ENCODE measurements around the gene C17orf114.
A peak's percentile ranks its signal among the peaks of the same experiment; 100 is the strongest.

C17orf114 gene

DNA sequence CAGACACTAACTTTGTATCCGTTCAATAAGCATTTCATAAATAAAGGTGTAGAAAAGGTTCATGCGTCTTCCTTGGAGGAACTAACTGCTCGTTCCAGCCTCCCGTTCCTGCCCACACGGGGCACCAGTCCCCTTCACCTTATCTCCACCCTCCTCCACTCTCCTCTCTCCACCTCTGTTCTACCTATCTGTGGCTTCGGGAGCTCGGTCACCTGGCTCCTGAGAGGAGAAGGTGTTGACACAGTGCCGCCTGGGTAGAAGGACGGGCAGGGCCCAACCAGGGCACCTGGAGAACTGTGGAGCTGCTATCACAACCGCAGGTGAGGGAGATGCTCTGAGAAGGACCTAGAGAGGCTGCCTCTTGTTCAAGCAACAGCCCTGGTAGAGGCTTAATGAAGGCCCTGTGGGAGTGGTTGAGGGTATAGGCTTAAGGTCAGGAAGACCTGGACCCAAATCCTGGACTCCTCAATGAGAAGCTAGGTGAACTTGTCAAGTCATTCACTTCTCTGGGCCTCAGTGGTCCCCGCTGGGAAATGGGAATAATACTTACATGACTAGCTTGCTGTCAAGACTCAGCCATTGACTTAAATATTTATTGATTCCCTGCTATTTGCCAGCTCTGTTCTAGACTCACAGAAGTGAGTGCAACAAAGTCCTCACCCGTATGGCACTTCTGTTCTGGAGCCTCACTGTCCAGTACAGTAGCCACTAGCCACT, 21.4 kb upstream of the C17orf114 start:
- DNase-seq (ENCODE audit: low read depth, low spot score) = no peak

DNA sequence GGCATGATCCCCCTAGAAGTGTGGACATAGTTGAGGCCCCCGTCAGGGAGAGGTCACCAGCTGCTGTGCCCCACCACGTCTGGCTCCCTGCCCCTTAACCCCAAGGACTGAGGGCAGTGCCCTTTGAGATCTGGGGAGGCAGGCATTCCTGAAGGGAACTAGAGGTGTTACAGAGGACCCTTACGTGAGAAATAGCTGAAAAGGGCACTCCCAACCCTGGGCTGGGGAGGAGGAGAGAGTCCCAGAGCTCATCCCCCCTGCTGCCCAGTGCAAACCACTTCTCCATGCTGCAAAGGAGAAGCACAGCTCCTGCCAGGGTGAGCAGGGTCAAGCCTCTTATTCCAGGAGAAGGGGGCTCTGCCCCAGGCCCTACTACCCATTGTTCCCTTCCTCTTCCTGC, 20.7 kb upstream of the C17orf114 start:
- DNase-seq (ENCODE audit: low read depth, low spot score) = no peak

DNA sequence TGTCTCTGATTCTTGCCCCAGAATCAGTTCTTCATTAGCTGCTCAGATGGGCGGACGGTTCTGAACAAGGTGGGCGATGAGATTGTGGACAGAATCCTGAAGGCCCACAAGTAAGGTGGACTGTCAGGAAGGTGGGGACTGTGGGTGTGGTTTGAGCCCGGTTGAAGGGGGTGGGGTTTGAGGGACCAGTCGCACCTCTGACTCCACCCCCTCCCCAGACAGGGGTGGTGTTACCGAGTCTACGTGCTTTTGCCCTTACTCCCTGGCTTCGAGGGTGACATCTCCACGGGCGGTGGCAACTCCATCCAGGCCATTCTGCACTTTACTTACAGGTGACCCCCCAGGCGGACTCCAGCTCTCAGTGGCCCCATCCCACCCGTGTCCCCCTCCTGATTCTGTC, 16.1 kb upstream of the C17orf114 start:
- DNase-seq (ENCODE audit: low read depth, low spot score) = no peak

DNA sequence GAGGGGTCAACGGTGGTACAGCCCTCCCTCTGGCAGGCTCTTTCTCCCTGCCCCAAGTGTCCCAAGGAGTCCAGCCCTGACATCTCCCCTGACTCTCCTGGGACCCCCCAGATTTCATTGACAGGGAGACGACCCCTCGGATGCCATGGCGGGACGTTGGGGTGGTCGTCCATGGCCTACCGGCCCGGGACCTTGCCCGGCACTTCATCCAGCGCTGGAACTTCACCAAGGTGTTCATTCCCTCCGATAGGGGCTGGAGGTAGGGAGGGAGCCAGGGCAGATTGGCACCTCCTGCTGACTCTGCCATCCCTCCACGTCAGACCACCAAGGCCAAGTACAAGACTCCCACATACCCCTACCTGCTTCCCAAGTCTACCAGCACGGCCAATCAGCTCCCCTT, 14.7 kb upstream of the C17orf114 start:
- no peak for DNase-seq (ENCODE audit: low read depth, low spot score)

DNA sequence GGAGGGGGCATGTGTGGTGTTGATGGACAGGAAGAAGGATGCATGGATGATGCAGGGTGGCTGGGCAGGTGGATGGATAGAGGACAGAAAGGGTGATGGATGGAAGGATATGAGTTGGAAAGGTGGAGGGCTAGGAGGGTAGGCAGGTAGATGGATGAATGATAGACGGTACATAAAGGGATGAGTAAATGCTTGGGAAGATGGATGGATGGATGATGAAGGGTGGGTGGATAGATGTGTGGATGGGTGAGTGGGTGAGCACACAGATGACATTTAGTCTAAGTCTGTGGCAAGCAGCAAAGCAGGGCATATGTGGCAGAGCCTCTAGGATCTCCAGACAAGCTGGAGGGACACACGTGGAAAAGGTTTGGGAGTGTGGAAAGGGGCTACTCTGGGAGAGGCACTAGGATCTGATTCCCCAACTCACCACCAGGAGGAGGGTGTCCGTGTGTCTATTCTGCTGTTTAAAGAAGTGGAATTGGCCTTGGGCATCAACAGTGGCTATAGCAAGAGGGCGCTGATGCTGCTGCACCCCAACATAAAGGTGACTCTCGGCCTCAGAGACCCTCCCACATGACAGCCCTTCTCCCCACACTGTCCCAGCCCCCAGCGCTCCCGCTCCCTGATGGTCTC, 13.0 kb upstream of the C17orf114 start:
- no peak for DNase-seq (ENCODE audit: low read depth, low spot score)

DNA sequence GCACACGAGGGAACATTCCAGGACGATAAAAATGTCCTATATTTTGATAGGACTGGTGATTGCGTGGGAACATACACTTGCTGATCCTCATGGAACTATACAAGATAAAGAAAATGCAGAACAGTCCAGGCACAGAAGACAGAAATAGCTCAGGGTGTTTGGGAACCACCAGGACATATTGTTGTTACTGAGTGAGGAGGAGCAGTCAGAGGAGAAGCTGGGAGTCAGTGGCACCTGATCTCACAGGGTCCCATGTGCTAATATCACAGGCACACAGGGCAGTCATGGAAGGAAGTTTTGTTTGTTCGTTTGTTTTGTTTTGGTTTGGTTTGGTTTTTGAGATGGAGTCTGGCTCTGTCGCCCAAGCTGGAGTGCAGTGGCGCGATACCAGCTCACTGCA, 10.6 kb upstream of the C17orf114 start:
- no peak for DNase-seq (ENCODE audit: low read depth, low spot score)

DNA sequence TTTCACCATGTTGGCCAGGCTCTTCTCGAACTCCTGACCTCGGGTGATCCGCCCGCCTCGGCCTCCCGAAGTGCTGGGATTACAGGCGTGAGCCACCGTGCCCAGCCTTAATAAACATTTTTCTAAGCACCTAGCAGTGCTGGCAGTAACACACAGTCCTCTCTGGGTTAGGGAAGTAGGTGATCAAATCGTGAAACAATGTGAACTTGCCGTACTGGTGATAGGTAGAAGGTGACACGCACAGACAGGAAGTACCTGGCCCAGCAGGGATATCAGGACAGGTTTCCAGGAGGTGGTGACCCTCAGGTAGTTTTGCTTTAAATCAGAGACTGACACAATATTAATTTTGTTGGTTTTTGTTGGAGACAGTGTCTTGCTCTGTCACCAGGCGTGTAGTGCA, 9.3 kb upstream of the C17orf114 start:
- DNase-seq (ENCODE audit: low read depth, low spot score) = no peak

DNA sequence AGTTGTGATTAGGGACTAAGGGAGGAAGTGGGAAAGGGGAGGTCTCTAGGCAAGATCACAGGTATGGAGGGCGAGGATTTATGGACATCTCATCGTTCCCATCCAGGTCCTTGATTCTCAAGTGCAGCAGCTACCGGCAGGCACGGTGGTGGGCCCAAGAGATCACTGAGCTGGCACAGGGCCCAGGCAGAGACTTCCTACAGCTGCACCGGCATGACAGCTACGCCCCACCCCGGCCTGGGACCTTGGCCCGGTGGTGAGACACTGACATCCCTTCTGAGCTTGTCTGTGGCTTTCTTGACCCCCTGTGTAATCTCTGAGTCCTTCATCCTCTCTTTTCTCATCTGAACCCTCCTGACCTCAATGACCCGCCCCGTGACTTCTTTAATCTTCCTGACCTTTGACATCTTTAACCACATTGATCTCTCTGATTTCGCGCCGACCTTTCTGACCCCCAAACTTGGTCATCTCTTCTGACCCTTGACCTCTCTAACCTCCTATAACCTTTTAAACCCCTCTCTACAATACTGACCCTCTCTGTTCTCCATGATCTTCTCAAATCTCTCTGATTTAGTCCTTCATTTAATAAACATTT, 8.7 kb upstream of the C17orf114 start:
- no peak for DNase-seq (ENCODE audit: low read depth, low spot score)

DNA sequence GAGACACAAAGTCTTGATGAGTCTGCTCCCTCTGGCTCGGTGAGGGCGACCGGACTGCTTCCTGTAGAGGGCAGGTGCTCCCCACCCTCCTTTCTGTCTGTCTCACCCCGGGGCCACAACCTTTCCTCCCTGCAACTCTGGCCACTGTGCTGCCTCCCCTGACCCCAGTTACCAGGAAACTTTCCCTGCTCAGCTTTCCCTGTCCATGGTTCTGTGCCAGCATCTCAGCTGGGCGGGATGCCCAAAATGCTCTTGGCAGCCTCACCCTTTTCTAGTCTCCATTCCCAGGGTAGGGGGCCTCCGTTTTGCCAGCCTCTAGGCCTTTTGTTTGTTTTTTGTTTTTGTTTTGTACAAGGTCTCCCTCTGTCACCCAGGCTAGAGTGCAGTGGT, 6.2 kb upstream of the C17orf114 start:
- DNase-seq (ENCODE audit: low read depth, low spot score) = no peak

DNA sequence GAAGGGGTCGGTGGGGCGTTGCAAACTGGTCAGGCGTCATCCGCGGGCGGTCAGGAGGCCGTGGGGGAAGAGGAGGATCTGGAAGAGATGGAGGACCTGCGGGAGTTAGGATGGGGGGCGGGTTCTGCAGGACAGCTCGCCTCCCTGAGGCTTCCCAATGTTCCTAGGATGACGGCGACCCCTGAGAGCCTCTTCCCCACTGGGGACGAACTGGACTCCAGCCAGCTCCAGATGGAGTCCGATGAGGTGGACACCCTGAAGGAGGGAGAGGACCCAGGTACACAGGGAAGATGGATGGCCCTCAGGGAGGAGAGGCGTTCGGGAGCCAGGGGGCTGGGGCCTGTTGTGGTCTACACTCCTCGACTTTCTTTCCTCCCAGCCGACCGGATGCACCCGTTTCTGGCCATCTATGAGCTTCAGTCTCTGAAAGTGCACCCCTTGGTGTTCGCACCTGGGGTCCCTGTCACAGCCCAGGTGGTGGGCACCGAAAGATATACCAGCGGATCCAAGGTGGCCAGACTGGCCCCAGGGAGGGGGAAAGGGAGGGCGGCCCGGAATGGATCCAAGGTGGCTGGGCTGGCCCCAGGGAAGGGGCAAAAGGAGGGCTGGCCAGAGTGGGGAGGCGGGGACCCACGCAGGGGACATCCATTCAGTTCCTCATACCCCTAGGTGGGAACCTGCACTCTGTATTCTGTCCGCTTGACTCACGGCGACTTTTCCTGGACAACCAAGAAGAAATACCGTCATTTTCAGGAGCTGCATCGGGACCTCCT, 5.7 kb upstream of the C17orf114 start:
- no peak for DNase-seq (ENCODE audit: low read depth, low spot score)

DNA sequence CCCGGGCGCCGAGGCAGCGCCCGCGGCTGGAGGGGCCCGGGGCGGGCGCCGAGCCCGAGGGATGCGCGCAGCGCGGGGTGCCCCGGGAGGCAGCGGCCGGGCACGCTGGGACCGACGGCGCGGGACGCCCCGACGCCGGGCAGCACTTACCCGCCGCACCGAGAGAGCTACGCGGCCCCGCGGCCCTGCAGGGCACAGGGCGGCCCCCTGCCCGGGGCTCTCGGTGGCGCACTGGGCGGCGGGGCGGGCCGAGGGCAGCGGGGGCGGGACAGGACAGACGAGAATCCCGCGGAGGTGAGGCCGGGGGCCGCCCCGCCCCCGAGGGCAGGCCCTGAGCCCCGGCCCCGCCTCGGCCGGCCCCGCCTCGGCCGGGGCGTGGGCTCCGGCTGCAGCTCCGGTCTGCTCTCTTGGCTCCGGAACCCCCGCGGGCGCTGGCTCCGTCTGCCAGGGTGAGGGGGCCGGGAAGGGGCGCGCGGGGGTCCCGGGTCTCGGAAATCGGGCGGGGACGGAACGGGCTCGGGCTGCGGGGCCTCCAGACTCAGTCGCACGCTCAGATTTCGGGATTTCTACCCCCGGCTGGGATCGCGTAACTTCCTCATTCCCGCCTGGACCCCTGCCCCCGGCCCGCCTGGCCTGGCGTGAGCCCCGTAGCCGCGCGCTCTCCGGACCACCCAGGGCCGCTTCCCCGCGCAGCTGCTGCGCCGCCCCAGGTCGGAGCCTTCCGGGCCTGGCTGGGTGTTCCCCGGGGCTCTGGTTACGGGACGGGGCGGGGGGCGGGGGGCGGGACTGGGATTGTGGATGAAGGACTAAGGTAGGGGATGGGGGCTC, 4.9 kb upstream of the C17orf114 start, which contains the start of gene PLD2:
PLD2 (plus strand) TSS at position 376 of the 828 bp plus-strand sequence. CDS start 621 bp downstream, outside the sequence.
- DNase-seq (ENCODE audit: low read depth, low spot score) = no peak

DNA sequence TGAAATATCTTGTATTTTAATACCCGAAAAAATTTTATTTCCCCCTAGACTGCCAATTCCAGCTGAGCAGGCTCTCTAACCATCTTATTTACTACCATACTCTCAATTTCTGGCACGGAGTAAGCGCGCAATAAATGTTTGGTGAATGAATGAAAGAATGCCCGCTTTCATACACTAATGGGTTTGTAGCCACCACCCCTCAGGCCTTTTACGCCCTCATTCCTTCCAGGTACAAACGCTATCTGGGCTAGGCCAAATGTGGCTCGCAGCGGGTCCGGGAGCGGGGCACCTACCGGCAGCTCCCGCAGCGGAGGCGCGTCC, 4.3 kb upstream of the C17orf114 start:
- DNase-seq (ENCODE audit: low read depth, low spot score) = no peak

DNA sequence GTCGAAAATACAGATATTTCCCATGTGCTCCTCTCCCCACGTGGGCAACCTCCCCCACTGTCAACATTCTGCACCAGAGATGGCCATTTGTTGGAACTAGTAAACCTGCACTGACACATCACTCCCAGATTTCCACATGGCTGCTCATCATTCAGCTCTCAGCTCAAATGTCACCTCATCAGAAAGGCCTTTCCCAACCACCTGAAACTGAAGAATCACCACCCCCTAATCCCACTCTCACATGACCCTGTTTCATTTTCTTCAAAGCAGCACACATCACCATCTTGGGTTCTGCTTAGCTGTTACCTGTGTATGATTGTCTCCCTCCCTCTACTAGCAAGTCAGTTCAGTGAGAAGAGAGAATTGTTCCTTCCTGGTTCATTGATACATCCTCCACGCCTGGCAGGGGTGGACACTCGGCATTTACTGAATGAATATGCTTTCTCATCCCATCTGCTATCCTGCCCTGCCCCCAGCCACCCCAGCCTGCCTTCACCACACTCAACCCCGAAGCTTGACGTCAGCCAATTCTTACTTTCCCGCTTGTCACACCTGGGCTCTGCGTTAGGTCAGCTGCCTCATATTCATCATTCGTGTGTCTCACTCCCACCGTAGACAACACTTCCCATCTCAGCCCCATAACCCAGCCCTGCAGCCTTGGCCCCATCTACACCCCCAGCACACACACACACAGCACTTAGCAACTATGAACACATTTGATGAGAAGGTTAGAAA, 1.5 kb downstream of the C17orf114 start:
- no peak for DNase-seq (ENCODE audit: low read depth, low spot score)

DNA sequence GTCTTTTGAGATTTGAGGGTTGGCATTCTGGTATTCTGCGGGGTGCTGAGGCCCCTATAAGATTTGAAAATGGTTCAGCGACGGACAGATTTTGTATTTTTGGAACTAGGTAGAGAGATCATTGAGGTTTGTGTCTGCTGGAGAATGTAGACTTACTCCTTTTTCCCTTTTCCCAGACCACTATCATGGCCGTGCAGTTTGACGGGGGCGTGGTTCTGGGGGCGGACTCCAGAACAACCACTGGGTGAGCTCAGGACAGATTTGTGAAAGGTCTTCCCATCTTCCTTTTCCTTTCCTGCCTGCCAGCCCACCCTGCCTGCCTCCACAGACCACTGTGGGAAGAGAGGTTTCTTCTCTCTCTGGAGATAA, 5.6 kb downstream of the C17orf114 start:
- DNase-seq (ENCODE audit: low read depth, low spot score) = no peak

DNA sequence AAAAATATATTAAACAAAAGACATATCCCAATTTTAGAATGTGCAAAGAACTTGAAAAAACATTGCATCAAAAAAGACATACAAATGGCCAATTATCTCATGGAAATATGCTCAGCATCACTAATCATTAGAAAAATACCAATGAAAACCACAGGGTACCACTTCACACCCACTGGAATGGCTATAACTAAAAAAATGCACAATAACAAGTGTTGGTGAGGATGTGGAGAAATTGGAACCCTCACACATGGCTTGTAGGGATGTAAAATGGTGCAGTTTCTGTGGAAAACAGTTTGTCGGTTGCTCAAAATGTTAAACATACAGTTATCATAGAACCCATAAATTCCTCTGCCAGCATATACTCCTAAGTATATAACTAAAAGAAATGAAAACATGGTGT, 7.0 kb downstream of the C17orf114 start:
- no peak for DNase-seq (ENCODE audit: low read depth, low spot score)

DNA sequence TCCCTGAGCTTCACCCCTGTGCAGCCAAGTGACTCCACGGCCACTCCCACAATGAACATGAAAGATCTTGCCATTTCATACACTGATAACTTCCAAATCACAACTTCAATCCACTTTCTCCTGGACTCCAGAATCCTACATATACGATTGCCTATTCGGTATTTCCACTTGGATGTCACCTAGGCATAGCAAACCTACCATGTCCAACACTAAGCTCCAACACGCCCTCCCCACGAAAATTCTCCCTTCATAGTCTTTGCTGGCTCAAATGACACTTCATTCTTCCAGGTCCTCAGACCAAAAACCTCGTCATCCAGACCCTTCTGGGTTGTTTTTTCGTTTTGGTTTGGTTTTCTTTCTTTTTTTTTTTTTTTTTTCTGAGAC, 11.4 kb downstream of the C17orf114 start:
- DNase-seq (ENCODE audit: low read depth, low spot score) = no peak

DNA sequence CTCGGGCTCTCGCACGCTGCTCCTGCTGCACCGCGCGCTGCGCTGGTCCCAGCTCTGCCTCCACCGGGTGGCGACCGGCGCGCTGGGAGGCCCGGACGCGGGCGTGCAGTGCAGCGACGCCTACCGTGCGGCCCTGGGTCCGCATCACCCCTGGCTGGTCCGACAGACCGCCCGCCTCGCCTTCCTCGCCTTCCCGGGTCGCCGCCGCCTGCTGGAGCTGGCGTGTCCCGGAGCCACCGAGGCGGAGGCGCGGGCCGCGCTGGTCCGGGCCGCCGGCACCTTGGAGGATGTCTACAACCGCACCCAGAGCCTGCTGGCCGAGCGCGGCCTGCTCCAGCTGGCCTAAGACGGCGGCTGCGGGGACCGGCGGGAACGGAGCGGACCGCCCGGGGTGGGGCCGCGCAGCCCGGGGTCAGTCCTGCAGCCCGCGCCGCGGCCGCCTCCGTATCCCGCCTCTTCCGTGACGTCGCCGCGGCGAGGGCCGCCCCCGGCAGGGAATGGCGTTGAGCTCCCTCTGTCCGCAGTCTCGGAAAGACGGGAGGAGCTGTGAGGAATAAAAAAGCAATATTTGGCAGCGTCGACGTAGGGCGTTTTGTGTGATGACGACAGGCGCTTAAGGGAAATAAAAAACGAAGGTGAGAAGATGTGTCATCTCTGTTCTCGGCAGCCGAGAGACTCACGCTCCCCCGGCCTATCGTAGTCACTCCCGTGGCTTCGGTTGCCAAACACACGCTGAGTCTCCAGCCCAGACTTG, 12.0 kb downstream of the C17orf114 start:
- DNase-seq (ENCODE audit: low read depth, low spot score) = peak; percentile 48

DNA sequence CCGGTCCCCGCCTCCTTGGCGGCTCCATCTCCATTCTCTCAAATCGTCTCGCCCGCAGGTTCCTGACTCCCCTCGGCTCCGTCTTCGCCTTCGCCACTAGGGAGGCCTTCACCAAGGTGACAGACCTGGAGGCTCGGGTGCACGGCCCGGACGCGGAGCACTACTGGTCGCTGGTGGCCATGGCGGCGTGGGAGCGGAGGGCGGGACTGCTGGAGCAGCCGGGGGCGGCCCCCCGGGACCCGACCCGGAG, 12.5 kb downstream of the C17orf114 start:
- DNase-seq (ENCODE audit: low read depth, low spot score) = no peak

DNA sequence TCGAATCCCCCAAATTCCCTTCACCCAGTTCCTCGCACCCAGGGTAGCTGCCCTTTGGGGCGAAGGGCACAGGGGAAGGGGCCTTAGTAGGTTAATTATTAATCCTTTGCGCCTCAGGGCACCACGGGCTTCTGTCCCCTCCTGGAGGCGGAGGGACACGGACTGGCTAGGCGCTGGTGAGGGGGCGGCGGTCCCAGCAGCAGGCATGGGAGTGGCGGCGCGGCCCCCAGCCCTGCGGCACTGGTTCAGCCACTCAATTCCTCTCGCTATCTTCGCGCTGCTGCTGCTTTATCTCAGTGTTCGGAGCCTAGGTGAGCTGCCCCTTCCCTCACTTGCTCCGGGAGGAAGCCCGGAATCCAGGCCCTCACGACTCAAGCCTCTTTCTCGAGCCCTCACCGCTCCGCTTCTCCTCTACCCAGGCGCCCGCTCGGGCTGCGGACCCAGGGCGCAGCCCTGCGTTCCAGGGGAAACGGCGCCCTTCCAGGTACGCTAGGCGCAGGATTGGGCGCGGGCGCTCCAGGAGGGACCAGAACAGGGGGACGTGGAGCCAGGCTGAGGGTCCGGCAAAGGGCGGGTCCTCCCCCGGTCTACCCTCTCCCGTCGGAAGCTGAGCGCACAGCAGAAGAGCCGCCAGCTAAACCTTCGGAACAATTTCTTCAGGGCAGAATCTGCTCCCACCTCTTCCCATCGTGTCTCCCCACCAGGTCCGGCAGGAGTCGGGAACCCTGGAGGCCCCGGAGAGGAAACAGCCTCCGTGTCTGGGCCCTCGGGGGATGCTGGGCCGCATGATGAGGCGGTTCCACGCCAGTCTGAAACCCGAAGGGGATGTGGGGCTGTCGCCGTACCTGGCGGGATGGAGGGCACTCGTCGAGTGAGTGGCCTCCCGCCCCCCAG, 13.1 kb downstream of the C17orf114 start, which contains the start of gene GLTPD2:
GLTPD2 (plus strand) TSS at position 158 of the 894 bp plus-strand sequence; CDS start at position 206, 48 bp downstream.
- DNase-seq (ENCODE audit: low read depth, low spot score) = no peak

All from pulmonary artery endothelial cell (primary cell).